ENCODE measurements around the gene NTM. TPM values are rescaled to one million over a fixed set of nuclear protein-coding genes. Genes with fewer than 3 reads are reported as not detected.

Gene NTM
- total RNA-seq, 1 experiment from 2014 or later: not detected

DNA sequence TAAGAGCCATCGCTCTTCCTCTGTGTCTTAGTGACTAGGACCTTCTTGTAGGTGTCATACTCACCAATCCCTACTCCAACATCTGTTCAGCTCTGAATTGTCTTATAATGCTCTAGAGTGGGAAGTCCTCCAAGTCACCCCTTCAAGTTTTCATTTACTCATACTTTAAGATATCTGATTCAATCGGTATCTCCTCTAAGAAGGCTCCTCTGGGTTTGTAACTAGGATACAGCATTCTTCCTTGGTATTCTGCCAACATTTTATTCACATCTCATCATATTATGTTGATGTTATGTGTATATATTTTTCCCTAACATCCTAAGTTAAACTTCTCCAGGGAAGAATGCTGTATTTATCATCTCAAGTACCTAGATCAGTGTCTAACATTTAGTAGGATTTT is 662.1 kb downstream of the NTM start (continued):
- TF ChIP-seq, protein P1, sequence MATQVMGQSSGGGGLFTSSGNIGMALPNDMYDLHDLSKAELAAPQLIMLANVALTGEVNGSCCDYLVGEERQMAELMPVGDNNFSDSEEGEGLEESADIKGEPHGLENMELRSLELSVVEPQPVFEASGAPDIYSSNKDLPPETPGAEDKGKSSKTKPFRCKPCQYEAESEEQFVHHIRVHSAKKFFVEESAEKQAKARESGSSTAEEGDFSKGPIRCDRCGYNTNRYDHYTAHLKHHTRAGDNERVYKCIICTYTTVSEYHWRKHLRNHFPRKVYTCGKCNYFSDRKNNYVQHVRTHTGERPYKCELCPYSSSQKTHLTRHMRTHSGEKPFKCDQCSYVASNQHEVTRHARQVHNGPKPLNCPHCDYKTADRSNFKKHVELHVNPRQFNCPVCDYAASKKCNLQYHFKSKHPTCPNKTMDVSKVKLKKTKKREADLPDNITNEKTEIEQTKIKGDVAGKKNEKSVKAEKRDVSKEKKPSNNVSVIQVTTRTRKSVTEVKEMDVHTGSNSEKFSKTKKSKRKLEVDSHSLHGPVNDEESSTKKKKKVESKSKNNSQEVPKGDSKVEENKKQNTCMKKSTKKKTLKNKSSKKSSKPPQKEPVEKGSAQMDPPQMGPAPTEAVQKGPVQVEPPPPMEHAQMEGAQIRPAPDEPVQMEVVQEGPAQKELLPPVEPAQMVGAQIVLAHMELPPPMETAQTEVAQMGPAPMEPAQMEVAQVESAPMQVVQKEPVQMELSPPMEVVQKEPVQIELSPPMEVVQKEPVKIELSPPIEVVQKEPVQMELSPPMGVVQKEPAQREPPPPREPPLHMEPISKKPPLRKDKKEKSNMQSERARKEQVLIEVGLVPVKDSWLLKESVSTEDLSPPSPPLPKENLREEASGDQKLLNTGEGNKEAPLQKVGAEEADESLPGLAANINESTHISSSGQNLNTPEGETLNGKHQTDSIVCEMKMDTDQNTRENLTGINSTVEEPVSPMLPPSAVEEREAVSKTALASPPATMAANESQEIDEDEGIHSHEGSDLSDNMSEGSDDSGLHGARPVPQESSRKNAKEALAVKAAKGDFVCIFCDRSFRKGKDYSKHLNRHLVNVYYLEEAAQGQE (IDR thresholded peaks at IDR 0.05; ENCODE audit: low read depth): no peak
- no peak for TF ChIP-seq ATF3 (IDR thresholded peaks at IDR 0.05)

- CTCF ChIA-PET: no interaction called here
- intact Hi-C loops (cut with micrococcal nuclease): no loop called here
Measured at GRCh38 chr11:132033051-132033450, 662.6 kb downstream of the NTM start.

More at GRCh38 chr11:132033051-132033450, 662.6 kb downstream of the NTM start:
- Histone ChIP-seq H3K27ac (ENCODE audit: low read depth, low read length) (no peak overlapping the region), H3K9ac (ENCODE audit: low read length) (no peak overlapping the region), H4K20me1 (ENCODE audit: insufficient read depth) (no peaks in the 10 kb centered on the region), H2AFZ (ENCODE audit: low read depth, low read length, poor library complexity, severe bottlenecking) (no peak overlapping the region), H3K4me1 (ENCODE audit: control insufficient read depth in 1 of 2, insufficient read depth in 2 of 2, low read length in 2 of 2) (no peaks in the 10 kb centered on the region), H3K9me2 (ENCODE audit: insufficient read depth) (no peaks in the 10 kb centered on the region), H3K4me2 (ENCODE audit: low read length) (no peak overlapping the region), H3K36me3 (ENCODE audit: control insufficient read depth in 1 of 2, insufficient read depth in 2 of 2, low read length in 2 of 2) (no peaks in the 10 kb centered on the region), H3K27me3 (ENCODE audit: insufficient read depth, low read length) (no peaks in the 10 kb centered on the region), H3K4me3 (replicated peaks in 1 of 2; ENCODE audit: low read depth in 1 of 2, low read length in 2 of 2) (no peak overlapping the region), H3K9me3 (ENCODE audit: control insufficient read depth in 1 of 2, insufficient read depth in 1 of 2, low read depth in 1 of 2, low read length in 2 of 2) (peaks cover 12 to 26% of the 10 kb centered on the region in 2 experiments; a peak in 2 of 4 replicates), H3K79me2 (ENCODE audit: insufficient read depth, low read length) (no peaks in the 10 kb centered on the region)
- no peak for TF ChIP-seq CBX3 (IDR thresholded peaks at IDR 0.05; ENCODE audit: low read depth)
- no peak for TF ChIP-seq POLR2AphosphoS5 (IDR thresholded peaks at IDR 0.05; ENCODE audit: low read depth, low read length)
- TF ChIP-seq POLR2A (IDR thresholded peaks at IDR 0.05; ENCODE audit: borderline replicate concordance, extremely low read depth, insufficient read depth, insufficient read length): no peak
- TF ChIP-seq ELF1 (IDR thresholded peaks at IDR 0.05; ENCODE audit: borderline replicate concordance, low read depth): no peak
- TF ChIP-seq, protein P1 (IDR thresholded peaks at IDR 0.05; ENCODE audit: low read depth): no peak
- no peak for TF ChIP-seq FOSL1 (IDR thresholded peaks at IDR 0.05; ENCODE audit: low read depth)
- TF ChIP-seq, protein P2, sequence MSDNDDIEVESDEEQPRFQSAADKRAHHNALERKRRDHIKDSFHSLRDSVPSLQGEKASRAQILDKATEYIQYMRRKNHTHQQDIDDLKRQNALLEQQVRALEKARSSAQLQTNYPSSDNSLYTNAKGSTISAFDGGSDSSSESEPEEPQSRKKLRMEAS (IDR thresholded peaks at IDR 0.05): no peak
- TF ChIP-seq ZBTB33 (IDR thresholded peaks at IDR 0.05; ENCODE audit: extremely low read depth, insufficient replicate concordance, low read length): no peak
- TF ChIP-seq EGR1 (IDR thresholded peaks at IDR 0.05; ENCODE audit: low read depth): no peak
- TF ChIP-seq SP1 (IDR thresholded peaks at IDR 0.05; ENCODE audit: low read depth): no peak
- no peak for TF ChIP-seq EZH2phosphoT487 (IDR thresholded peaks at IDR 0.05; ENCODE audit: borderline replicate concordance)
- TF ChIP-seq SRF (IDR thresholded peaks at IDR 0.05; ENCODE audit: low read depth): no peak
- no peak for TF ChIP-seq JUND (IDR thresholded peaks at IDR 0.05)
- no peak for TF ChIP-seq EZH2 (IDR thresholded peaks at IDR 0.05)
- TF ChIP-seq RAD21 (IDR thresholded peaks at IDR 0.05; ENCODE audit: low read depth): no peak
- TF ChIP-seq ZFX (IDR thresholded peaks at IDR 0.05): no peak
- ChIA-PET POLR2A (no interaction called here), RAD21 (ENCODE audit: low non-redundant PET in 1 of 2, low total read pairs in 2 of 2, uncharacterized antibody in 2 of 2, unreplicated experiment in 2 of 2) (no interaction called here)
- no TSS peak for BruUV-seq (replicated peaks)
- ATAC-seq (no peak), DNase-seq (ENCODE audit: low read depth, low spot score) (no peak)

All from HCT116 (cell line).